OCI-LY3 (cell line): Measurements from ENCODE around the gene SNX1.
A peak's percentile ranks its signal among the peaks of the same experiment; 100 is the strongest.

ENCODE experiments used
- EZH2phosphoT487 ChIP-seq: fragments of 200-600 bp; shearing (Covaris generic); IDR thresholded peaks from 2 replicates; pipeline ENCODE4 v1.6.1; 2018; ENCODE audit warnings: antibody characterized with exemption, mixed run types, low read depth
- TF ChIP-seq, protein P1 (sequence below): fragments of 200-600, 300-600 bp; sonication (generic); IDR thresholded peaks from 2 replicates; pipeline ENCODE4 v1.5.1; 2014; ENCODE audit warnings: antibody characterized with exemption, low read length, low read depth

DNA sequence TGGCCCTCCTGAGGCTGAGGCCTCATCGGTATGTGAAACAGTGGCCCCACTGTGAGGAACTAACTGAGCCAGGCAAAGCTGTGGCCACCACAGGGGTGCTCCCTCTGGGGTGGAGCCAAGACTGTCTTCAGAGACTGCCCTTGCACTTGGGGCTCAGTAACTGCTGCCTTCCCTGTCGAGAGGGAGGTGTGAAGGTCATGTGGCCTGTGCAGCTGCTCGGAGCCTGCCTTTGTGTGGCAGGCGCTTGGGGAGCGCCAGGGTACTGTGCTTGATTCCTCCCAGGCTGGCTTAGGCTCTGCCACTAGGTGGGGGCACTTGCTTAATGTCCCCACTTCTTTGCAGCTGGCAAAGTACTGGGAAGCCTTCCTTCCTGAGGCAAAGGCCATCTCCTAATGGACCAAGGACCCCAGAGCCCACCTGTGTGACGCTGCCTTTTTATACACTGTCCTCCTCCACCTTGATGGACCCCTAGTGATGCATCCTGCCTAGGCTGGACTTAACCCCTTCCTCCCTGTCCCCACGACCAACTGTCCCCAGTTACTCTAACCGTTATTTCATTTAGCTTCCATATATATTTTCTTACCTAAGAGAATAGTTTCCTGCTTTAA lies 41.5 kb downstream of the SNX1 start:
- TF ChIP-seq, protein P1, sequence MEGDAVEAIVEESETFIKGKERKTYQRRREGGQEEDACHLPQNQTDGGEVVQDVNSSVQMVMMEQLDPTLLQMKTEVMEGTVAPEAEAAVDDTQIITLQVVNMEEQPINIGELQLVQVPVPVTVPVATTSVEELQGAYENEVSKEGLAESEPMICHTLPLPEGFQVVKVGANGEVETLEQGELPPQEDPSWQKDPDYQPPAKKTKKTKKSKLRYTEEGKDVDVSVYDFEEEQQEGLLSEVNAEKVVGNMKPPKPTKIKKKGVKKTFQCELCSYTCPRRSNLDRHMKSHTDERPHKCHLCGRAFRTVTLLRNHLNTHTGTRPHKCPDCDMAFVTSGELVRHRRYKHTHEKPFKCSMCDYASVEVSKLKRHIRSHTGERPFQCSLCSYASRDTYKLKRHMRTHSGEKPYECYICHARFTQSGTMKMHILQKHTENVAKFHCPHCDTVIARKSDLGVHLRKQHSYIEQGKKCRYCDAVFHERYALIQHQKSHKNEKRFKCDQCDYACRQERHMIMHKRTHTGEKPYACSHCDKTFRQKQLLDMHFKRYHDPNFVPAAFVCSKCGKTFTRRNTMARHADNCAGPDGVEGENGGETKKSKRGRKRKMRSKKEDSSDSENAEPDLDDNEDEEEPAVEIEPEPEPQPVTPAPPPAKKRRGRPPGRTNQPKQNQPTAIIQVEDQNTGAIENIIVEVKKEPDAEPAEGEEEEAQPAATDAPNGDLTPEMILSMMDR: peak; percentile 18; the same call in 1 of the 2 replicates
- no peak for TF ChIP-seq EZH2phosphoT487
